Measurements from ENCODE around the gene NR6A1. TPM values are rescaled to one million over a fixed set of nuclear protein-coding genes. Genes with fewer than 3 reads are reported as not detected.

Gene NR6A1
- total RNA-seq, 1 donor from 2014 or later = 4.0 TPM

- Histone ChIP-seq H3K9me3 (no peaks in the 10 kb centered on the region), H3K4me1 (peaks cover 6% of the 10 kb centered on the region), H3K27ac (no peak overlapping the region), H3K4me3 (no peak overlapping the region), H3K36me3 (no peaks in the 10 kb centered on the region), H3K27me3 (no peaks in the 10 kb centered on the region)
- DNase-seq = peak; percentile 16
- intact Hi-C loops (cut with DNase I) = no loop called here
- TF ChIP-seq CTCF (IDR thresholded peaks at IDR 0.05) = no peak
- no peak for ATAC-seq
These were observed 17.6 kb upstream of the NR6A1 start for GRCh38 chr9:124788542-124789217.

- intact Hi-C loops (cut with DNase I) = no loop called here
These were observed 15.9 kb upstream of the NR6A1 start for GRCh38 chr9:124786881-124787573.

GRCh38 chr9:124784509-124784908 is 13.4 kb upstream of the NR6A1 start:
- intact Hi-C loops (cut with DNase I) = no loop called here
- DNase-seq = no peak
- peak overlapping the region; percentile 36 for H3K27ac ChIP-seq
- TF ChIP-seq CTCF (IDR thresholded peaks at IDR 0.05) = no peak
- H3K4me3 ChIP-seq = no peak overlapping the region
- no peaks in the 10 kb centered on the region for H3K9me3 ChIP-seq
- peaks cover 6% of the 10 kb centered on the region for H3K4me1 ChIP-seq
- H3K36me3 ChIP-seq = no peaks in the 10 kb centered on the region
- no peaks in the 10 kb centered on the region for H3K27me3 ChIP-seq
- ATAC-seq = peak; percentile 34

More at GRCh38 chr9:124786881-124787573, 15.9 kb upstream of the NR6A1 start:
- no peak for TF ChIP-seq CTCF (IDR thresholded peaks at IDR 0.05)
- Histone ChIP-seq H3K27me3 (no peaks in the 10 kb centered on the region), H3K4me3 (no peak overlapping the region), H3K27ac (no peak overlapping the region), H3K4me1 (no peaks in the 10 kb centered on the region), H3K9me3 (no peaks in the 10 kb centered on the region), H3K36me3 (no peaks in the 10 kb centered on the region)
- DNase-seq (peak; percentile 54), ATAC-seq (no peak)

GRCh38 chr9:124783830-124784229 is 12.7 kb upstream of the NR6A1 start:
- no peak for TF ChIP-seq CTCF (IDR thresholded peaks at IDR 0.05)
- no peaks in the 10 kb centered on the region for H3K36me3 ChIP-seq
- no peak for ATAC-seq
- peak overlapping the region; percentile 36 for H3K27ac ChIP-seq
- intact Hi-C loops (cut with DNase I) = no loop called here
- DNase-seq = no peak
- peaks cover 10% of the 10 kb centered on the region for H3K4me1 ChIP-seq
- H3K9me3 ChIP-seq = no peaks in the 10 kb centered on the region
- no peaks in the 10 kb centered on the region for H3K27me3 ChIP-seq
- no peak overlapping the region for H3K4me3 ChIP-seq

GRCh38 chr9:124782661-124783574 is 11.8 kb upstream of the NR6A1 start:
- Histone ChIP-seq H3K36me3 (no peaks in the 10 kb centered on the region), H3K4me3 (no peak overlapping the region), H3K4me1 (peaks cover 15% of the 10 kb centered on the region), H3K9me3 (no peaks in the 10 kb centered on the region), H3K27me3 (no peaks in the 10 kb centered on the region), H3K27ac (peak overlapping the region; percentile 36)
- intact Hi-C loops (cut with DNase I) = no loop called here
- no peak for TF ChIP-seq CTCF (IDR thresholded peaks at IDR 0.05)
- DNase-seq (peak; percentile 51), ATAC-seq (peak; percentile 13)

Data from upper lobe of right lung (tissue), 1 donor.